Caco-2 (cell line): ENCODE data around the gene UNC5B. TPM values are rescaled to one million over a fixed set of nuclear protein-coding genes. Genes with fewer than 3 reads are reported as not detected.

Source experiments
- BruUV-seq: library from RNA; stranded (reverse); fragments of 400-500 nt; replicated peaks from 2 replicates; lab custom pipeline; 2021; lab: Mats Ljungman, UMichigan
- CTCF ChIA-PET: fragments of 300-600 bp; sonication (Branson Sonifier 250); formaldehyde crosslinking; loops from one replicate; lab custom pipeline; 2022; ENCODE audit warnings: antibody characterized with exemption; lab: Charles Lee
- POLR2A ChIA-PET: fragments of 300-600 bp; sonication (Branson Sonifier 250); formaldehyde crosslinking; loops from one replicate; lab custom pipeline; 2022; ENCODE audit warnings: antibody characterized with exemption; lab: Charles Lee
- DNase-seq, 2 experiments: peaks; one replicate each; pipeline versions ENCODE4 v3.0.0 to v3.0.0-alpha.2; 2020 to 2022
- H3K27me3 ChIP-seq: replicated peaks from 2 replicates; pipeline ENCODE4 v1.6.0; 2011; ENCODE audit warnings: low read length; ENCODE audit not compliant: control insufficient read depth, insufficient read depth
- H3K36me3 ChIP-seq: 2 replicates; pipeline ENCODE4 v1.5.1; 2011; ENCODE audit warnings: low read length; ENCODE audit not compliant: control insufficient read depth, insufficient read depth
- H3K4me1 ChIP-seq: fragments of 250-450 bp; sonication (Bioruptor Pico); 2 replicates; pipeline ENCODE4 v1.5.1; 2020; ENCODE audit warnings: mild to moderate bottlenecking
- H3K4me3 ChIP-seq: 2 replicates; pipeline ENCODE4 v1.5.1; 2011; ENCODE audit warnings: low read depth, mild to moderate bottlenecking, control low read depth, low read length
- H3K9me3 ChIP-seq: fragments of 250-450 bp; sonication (Bioruptor Pico); 2 replicates; pipeline ENCODE4 v1.5.1; 2020; ENCODE audit warnings: mild to moderate bottlenecking, moderate library complexity
- H3K27ac Mint-ChIP-seq: one replicate; pipeline ENCODE4 v1.8.0; 2022; ENCODE audit warnings: mixed read lengths; ENCODE audit not compliant: unreplicated experiment
- H3K27me3 Mint-ChIP-seq: one replicate; pipeline ENCODE4 v1.8.0; 2022; ENCODE audit warnings: mixed read lengths; ENCODE audit not compliant: insufficient read depth, unreplicated experiment
- H3K36me3 Mint-ChIP-seq: one replicate; pipeline ENCODE4 v1.8.0; 2022; ENCODE audit warnings: mild to moderate bottlenecking, mixed read lengths; ENCODE audit not compliant: insufficient read depth, unreplicated experiment
- H3K4me1 Mint-ChIP-seq: one replicate; pipeline ENCODE4 v1.8.0; 2022; ENCODE audit warnings: low read depth, mixed read lengths; ENCODE audit not compliant: unreplicated experiment
- H3K4me3 Mint-ChIP-seq: one replicate; pipeline ENCODE4 v1.8.0; 2022; ENCODE audit warnings: mild to moderate bottlenecking, moderate library complexity, mixed read lengths; ENCODE audit not compliant: unreplicated experiment
- H3K9me3 Mint-ChIP-seq: one replicate; pipeline ENCODE4 v1.8.0; 2022; ENCODE audit warnings: mixed read lengths; ENCODE audit not compliant: unreplicated experiment
- CTCF ChIP-seq, 2 experiments: fragments of 200-600 bp in 1 of 2; IDR thresholded peaks; 1 replicate in 1 of 2; 2 replicates in 1 of 2; pipeline versions ENCODE4 v1.5.1 to v1.8.0; 2011 to 2022; ENCODE audit warnings: antibody characterized with exemption in 1 of 2, control low read depth in 1 of 2, inconsistent platforms in 1 of 2, low read depth in 1 of 2, low read length in 1 of 2, mild to moderate bottlenecking in 1 of 2, moderate library complexity in 1 of 2; ENCODE audit not compliant: insufficient read depth in 1 of 2, severe bottlenecking in 1 of 2, unreplicated experiment in 1 of 2
- intact Hi-C: fragments of 100-400 bp; cut with micrococcal nuclease; formaldehyde crosslinking; loops from one replicate; pipeline ENCODE4 v1.10.0; 2022; ENCODE audit not compliant: unreplicated experiment
- total RNA-seq: library from RNA; stranded (reverse); gene quantifications from 2 replicates; pipeline ENCODE4 v1.2.3, GENCODE V29; 2022

UNC5B gene
- total RNA-seq, 1 experiment from 2014 or later = 22.4 TPM

GRCh38 chr10:71265201-71265575 is 52.8 kb downstream of the UNC5B start:
- no peak for TF ChIP-seq CTCF (IDR thresholded peaks at IDR 0.05; ENCODE audit: insufficient read depth in 1 of 2, low read depth in 1 of 2, low read length in 1 of 2, severe bottlenecking in 1 of 2, unreplicated experiment in 1 of 2)
- ChIA-PET POLR2A (interaction anchor here (2.2 kb wide), 1 partner anchor 18 kb away, joined by 10 read pairs; no protein-coding TSS in a partner anchor), CTCF (interaction anchor here (0.6 to 2.9 kb wide), 3 partner anchors 9 to 20 kb away, joined by 3 to 10 read pairs (median 4); no protein-coding TSS in a partner anchor)
- H3K4me1 Mint-ChIP-seq = peaks cover 14% of the 10 kb centered on the region
- H3K27ac Mint-ChIP-seq = peak overlapping the region; percentile 93
- H3K36me3 ChIP-seq = no peaks in the 10 kb centered on the region
- peaks cover 5% of the 10 kb centered on the region for H3K36me3 Mint-ChIP-seq
- H3K27me3 ChIP-seq = no peaks in the 10 kb centered on the region
- no peak overlapping the region for H3K4me3 Mint-ChIP-seq
- DNase-seq = no peak
- no peaks in the 10 kb centered on the region for H3K27me3 Mint-ChIP-seq
- intact Hi-C loops = loop anchor here (5.0 kb wide), 1 partner anchor 338 kb away; no protein-coding TSS in a partner anchor
- H3K9me3 ChIP-seq = no peaks in the 10 kb centered on the region
- no TSS peak for BruUV-seq
- 0 out of 2 replicates have a peak, but pooled peaks cover 10% of the 10 kb centered on the region for H3K4me1 ChIP-seq
- H3K9me3 Mint-ChIP-seq = no peaks in the 10 kb centered on the region
- no peak overlapping the region for H3K4me3 ChIP-seq

DNA sequence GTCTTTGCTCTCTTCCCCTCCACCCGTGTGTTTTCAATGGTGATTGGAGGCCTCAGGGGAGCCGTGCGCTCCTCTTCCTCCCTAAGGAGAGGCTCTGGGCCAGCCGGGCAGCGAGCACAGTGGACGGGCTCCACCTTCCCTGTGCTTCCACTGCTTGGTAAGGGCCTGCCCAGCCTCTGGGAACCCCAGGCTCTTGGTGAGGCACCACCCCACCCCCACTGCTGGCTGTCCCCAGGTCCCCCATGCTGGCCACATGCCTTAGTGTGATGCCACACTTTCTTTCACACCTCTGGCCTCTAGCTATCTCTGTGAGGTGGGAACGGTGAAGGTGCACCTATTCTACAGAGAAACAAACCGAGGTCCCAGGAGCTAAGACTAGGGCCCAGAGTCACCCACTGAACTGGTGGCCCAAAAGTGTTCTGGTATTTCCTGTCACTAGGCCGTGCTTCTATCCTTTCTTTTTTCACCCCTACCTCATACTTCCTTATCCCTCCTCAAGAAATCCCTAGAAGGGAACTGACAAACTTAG is 53.3 kb downstream of the UNC5B start:
- intact Hi-C loops = loop anchor here (1.0 to 5.0 kb wide), 3 partner anchors 19 to 338 kb away; no protein-coding TSS in a partner anchor
- Histone ChIP-seq H3K4me1 (0 out of 2 replicates have a peak, but pooled peaks cover 14% of the 10 kb centered on the region), H3K4me3 (no peak overlapping the region), H3K27me3 (no peaks in the 10 kb centered on the region), H3K36me3 (no peaks in the 10 kb centered on the region), H3K9me3 (no peaks in the 10 kb centered on the region)
- ChIA-PET CTCF (interaction anchor here (0.6 to 2.9 kb wide), 4 partner anchors 9 to 57 kb away, joined by 3 to 10 read pairs (median 4); no protein-coding TSS in a partner anchor), POLR2A (interaction anchor here (0.7 to 2.2 kb wide), 2 partner anchors 17 to 19 kb away, joined by 3 to 10 read pairs; no protein-coding TSS in a partner anchor)
- no peak for TF ChIP-seq CTCF (IDR thresholded peaks at IDR 0.05; ENCODE audit: insufficient read depth in 1 of 2, low read depth in 1 of 2, low read length in 1 of 2, severe bottlenecking in 1 of 2, unreplicated experiment in 1 of 2)
- Mint-ChIP-seq H3K27me3 (no peaks in the 10 kb centered on the region), H3K27ac (peak overlapping the region; percentile 93), H3K36me3 (peaks cover 5% of the 10 kb centered on the region), H3K9me3 (no peaks in the 10 kb centered on the region), H3K4me3 (no peak overlapping the region), H3K4me1 (peaks cover 19% of the 10 kb centered on the region)
- no TSS peak for BruUV-seq
- no peak for DNase-seq

DNA sequence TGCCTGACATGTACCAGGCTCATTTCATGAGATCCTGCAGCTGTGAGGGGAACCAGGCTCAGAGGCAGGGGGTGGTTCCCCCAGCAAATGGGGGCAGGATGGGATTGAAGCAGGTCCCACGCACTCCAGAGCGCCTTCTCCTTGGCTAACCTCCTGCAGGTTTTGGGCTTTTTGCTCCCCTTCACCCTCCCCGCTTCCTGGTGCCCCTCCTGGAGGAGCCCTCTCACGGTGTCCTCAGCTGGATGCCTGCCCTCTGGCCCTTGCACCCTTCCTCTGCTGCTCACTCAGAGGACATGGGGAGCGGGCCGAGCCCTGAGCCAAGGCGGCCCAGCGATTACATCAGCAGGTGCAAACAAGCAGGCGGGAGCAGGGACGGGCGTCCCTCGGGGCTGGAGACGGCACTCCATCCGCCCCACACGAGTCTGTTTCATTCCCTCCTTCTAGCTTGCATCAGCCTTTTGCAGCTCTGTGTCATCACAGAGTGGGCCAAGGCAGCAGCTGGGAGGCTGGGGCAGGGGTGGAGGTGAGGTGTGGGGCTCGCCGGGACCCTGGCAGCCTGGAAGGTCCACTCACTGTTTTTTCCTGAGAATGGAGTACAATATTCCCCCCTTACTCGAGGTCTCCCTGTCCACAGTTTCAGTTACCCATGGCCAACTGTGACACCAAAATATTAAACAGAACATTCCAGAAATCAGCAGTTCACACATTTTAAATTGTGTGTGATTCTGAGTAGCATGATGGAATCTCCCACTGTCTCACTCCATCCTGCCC is 54.0 kb downstream of the UNC5B start:
- Mint-ChIP-seq H3K36me3 (peaks cover 5% of the 10 kb centered on the region), H3K4me1 (peaks cover 19% of the 10 kb centered on the region), H3K4me3 (no peak overlapping the region), H3K27me3 (no peaks in the 10 kb centered on the region), H3K27ac (peak overlapping the region; percentile 93), H3K9me3 (no peaks in the 10 kb centered on the region)
- H3K9me3 ChIP-seq = no peaks in the 10 kb centered on the region
- BruUV-seq = no TSS peak
- no peak for TF ChIP-seq CTCF (IDR thresholded peaks at IDR 0.05; ENCODE audit: insufficient read depth in 1 of 2, low read depth in 1 of 2, low read length in 1 of 2, severe bottlenecking in 1 of 2, unreplicated experiment in 1 of 2)
- H3K36me3 ChIP-seq = no peaks in the 10 kb centered on the region
- H3K27me3 ChIP-seq = no peaks in the 10 kb centered on the region
- POLR2A ChIA-PET = interaction anchor here (0.7 to 2.2 kb wide), 3 partner anchors 18 to 23 kb away, joined by 3 to 10 read pairs (median 3); no protein-coding TSS in a partner anchor
- peak in 1 of 2 experiments; percentile 92 for DNase-seq
- intact Hi-C loops = loop anchor here (1.0 to 5.0 kb wide), 3 partner anchors 20 to 339 kb away; no protein-coding TSS in a partner anchor
- H3K4me1 ChIP-seq = 0 out of 2 replicates have a peak, but pooled peaks cover 14% of the 10 kb centered on the region
- CTCF ChIA-PET = interaction anchor here (0.8 to 2.9 kb wide), 4 partner anchors 7 to 58 kb away, joined by 3 to 10 read pairs (median 3); no protein-coding TSS in a partner anchor
- H3K4me3 ChIP-seq = no peak overlapping the region
